Ishikawa (cell line): Measurements from ENCODE around the gene ZNF785.

ENCODE experiments used
- EGR1 ChIP-seq: IDR thresholded peaks from 2 replicates; pipeline ENCODE4 v1.6.1; 2012
- MAX ChIP-seq: IDR thresholded peaks from 2 replicates; pipeline ENCODE4 v1.6.1; 2012
- RAD21 ChIP-seq: IDR thresholded peaks from 2 replicates; pipeline ENCODE4 v1.6.1; 2012; ENCODE audit warnings: low read depth
- TAF1 ChIP-seq: IDR thresholded peaks from 2 replicates; pipeline ENCODE4 v1.6.1; 2012; ENCODE audit warnings: low read depth, mild to moderate bottlenecking
- TCF12 ChIP-seq: IDR thresholded peaks from 2 replicates; pipeline ENCODE4 v1.6.1; 2012; ENCODE audit warnings: low read depth
- TEAD4 ChIP-seq: IDR thresholded peaks from 2 replicates; pipeline ENCODE4 v1.6.1; 2012
- YY1 ChIP-seq: IDR thresholded peaks from 2 replicates; pipeline ENCODE4 v1.6.1; 2012; ENCODE audit warnings: low read depth
- ZBTB7A ChIP-seq: IDR thresholded peaks from 2 replicates; pipeline ENCODE4 v1.6.1; 2012; ENCODE audit warnings: low read depth
- TF ChIP-seq, protein P1 (sequence below): IDR thresholded peaks from 2 replicates; pipeline ENCODE4 v1.6.1; 2012
- TF ChIP-seq, protein P2 (sequence below): IDR thresholded peaks from 2 replicates; pipeline ENCODE4 v1.6.1; 2012; ENCODE audit warnings: low read depth, mild to moderate bottlenecking

Gene ZNF785

DNA sequence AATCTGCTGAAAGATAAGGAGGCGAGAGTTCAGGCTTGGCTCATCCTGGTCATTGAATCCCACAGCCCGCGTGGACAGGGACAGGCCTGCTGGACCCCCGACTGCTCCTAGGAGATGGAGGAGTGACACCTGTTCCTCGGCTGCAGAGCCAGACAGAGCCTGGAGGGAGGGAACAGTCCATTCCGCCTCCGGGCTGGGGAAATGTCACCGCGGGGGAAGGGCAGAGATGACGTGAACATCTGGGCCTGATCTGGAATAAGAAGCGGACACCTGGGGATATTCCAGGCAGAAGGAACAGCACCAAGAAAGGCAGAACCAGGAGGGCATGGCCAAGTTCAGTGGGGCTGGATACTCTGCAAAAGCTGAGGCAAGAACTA lies 52.4 kb downstream of the ZNF785 start:
- TF ChIP-seq, protein P1, sequence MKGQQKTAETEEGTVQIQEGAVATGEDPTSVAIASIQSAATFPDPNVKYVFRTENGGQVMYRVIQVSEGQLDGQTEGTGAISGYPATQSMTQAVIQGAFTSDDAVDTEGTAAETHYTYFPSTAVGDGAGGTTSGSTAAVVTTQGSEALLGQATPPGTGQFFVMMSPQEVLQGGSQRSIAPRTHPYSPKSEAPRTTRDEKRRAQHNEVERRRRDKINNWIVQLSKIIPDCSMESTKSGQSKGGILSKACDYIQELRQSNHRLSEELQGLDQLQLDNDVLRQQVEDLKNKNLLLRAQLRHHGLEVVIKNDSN: no peak
- TF ChIP-seq TCF12 (no peak), YY1 (no peak), TEAD4 (no peak), MAX (no peak), RAD21 (no peak), ZBTB7A (no peak), EGR1 (no peak)

DNA sequence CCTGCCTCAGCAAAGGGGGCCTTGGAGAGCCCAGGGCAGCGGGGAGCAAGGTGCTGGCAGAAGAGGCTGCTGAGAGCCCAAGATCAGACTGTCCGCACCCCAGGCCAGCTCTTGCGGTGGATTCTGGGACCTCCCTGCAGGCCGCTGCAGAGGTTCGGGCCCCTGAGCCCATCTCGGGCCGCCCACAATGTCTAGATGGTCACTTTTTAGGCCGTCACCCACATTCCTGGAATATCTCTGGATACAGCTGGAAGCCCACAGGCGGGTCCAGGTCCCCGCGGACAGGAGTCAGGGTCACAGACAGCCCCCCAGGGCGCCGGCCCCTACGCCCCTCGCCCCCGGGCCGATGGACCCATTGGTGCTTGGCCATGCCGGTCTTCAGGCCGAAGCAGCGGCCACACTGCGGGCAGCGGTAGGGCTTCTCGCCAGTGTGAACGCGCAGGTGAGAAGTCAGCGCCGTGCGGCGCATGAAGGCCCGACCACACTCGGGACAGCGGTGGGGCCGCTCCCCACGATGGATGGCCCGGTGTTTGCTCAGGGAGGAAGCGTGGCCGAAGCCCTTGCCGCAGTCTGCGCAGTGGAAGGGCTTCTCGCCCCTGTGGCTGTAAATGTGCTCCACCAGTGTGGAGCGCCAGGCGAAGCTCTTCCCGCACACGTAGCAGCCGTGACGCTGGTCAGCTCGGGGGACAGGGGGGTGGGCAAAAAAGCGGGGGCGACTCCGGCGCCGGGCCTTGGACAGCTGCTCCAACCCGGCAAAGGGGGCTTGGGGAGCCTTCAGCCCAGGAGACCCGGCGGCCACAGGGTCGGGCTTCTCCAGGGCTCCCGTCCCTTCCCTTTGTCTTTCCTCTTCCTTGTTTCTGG lies 53.0 kb downstream of the ZNF785 start:
- TF ChIP-seq YY1 (no peak), TCF12 (no peak), TAF1 (no peak), MAX (no peak)
- TF ChIP-seq, protein P2, sequence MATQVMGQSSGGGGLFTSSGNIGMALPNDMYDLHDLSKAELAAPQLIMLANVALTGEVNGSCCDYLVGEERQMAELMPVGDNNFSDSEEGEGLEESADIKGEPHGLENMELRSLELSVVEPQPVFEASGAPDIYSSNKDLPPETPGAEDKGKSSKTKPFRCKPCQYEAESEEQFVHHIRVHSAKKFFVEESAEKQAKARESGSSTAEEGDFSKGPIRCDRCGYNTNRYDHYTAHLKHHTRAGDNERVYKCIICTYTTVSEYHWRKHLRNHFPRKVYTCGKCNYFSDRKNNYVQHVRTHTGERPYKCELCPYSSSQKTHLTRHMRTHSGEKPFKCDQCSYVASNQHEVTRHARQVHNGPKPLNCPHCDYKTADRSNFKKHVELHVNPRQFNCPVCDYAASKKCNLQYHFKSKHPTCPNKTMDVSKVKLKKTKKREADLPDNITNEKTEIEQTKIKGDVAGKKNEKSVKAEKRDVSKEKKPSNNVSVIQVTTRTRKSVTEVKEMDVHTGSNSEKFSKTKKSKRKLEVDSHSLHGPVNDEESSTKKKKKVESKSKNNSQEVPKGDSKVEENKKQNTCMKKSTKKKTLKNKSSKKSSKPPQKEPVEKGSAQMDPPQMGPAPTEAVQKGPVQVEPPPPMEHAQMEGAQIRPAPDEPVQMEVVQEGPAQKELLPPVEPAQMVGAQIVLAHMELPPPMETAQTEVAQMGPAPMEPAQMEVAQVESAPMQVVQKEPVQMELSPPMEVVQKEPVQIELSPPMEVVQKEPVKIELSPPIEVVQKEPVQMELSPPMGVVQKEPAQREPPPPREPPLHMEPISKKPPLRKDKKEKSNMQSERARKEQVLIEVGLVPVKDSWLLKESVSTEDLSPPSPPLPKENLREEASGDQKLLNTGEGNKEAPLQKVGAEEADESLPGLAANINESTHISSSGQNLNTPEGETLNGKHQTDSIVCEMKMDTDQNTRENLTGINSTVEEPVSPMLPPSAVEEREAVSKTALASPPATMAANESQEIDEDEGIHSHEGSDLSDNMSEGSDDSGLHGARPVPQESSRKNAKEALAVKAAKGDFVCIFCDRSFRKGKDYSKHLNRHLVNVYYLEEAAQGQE: no peak
